Transverse colon (tissue), 4 donors: ENCODE data around the gene DDX47.

ENCODE experiments used
- EP300 ChIP-seq: sonication (generic); formaldehyde crosslinking; IDR thresholded peaks from one replicate; pipeline ENCODE4 v1.6.1; 2017; ENCODE audit warnings: antibody characterized with exemption, low read depth
- POLR2A ChIP-seq: fragments of 450-650 bp; IDR thresholded peaks from one replicate; pipeline ENCODE4 v1.6.1; 2016; ENCODE audit warnings: antibody characterized with exemption, mild to moderate bottlenecking, moderate library complexity
- POLR2AphosphoS5 ChIP-seq, 3 donors: sonication (generic); formaldehyde crosslinking; IDR thresholded peaks; one replicate each; pipeline ENCODE4 v1.6.1; 2016; ENCODE audit warnings: antibody characterized with exemption in 3 of 3
- TF ChIP-seq, protein P1 (sequence below), 5 experiments: fragments of 200-600 bp in 3 of 5; fragments of 450-650 bp in 2 of 5; sonication (generic) in 3 of 5; IDR thresholded peaks; 1 replicate in 2 of 5; 2 replicates in 3 of 5; pipeline ENCODE4 v1.5.1; 2016 to 2017; ENCODE audit warnings: antibody characterized with exemption in 5 of 5, inconsistent platforms in 3 of 5, mild to moderate bottlenecking in 2 of 5, moderate library complexity in 1 of 5

DNA sequence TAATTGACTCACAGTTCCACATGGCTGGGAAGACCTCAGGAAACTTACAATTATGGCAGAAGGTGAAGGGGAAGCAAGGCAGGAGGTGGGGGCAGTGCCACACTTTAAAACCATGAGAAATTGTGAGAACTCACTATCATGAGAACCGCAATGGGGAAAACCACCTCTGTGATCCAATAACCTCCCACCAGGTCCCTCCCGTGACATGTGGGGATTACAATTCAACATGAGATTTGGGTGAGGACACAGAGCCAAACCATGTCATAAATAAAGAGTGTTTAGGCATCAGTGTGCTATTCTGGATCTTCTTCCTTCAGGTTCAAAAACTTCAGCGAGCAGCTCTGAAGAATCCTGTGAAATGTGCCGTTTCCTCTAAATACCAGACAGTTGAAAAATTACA, 9.7 kb downstream of the DDX47 start:
- TF ChIP-seq POLR2A (no peak), POLR2AphosphoS5 (IDR thresholded peaks at IDR 0.05) (no peak), EP300 (no peak)
- TF ChIP-seq, protein P1, sequence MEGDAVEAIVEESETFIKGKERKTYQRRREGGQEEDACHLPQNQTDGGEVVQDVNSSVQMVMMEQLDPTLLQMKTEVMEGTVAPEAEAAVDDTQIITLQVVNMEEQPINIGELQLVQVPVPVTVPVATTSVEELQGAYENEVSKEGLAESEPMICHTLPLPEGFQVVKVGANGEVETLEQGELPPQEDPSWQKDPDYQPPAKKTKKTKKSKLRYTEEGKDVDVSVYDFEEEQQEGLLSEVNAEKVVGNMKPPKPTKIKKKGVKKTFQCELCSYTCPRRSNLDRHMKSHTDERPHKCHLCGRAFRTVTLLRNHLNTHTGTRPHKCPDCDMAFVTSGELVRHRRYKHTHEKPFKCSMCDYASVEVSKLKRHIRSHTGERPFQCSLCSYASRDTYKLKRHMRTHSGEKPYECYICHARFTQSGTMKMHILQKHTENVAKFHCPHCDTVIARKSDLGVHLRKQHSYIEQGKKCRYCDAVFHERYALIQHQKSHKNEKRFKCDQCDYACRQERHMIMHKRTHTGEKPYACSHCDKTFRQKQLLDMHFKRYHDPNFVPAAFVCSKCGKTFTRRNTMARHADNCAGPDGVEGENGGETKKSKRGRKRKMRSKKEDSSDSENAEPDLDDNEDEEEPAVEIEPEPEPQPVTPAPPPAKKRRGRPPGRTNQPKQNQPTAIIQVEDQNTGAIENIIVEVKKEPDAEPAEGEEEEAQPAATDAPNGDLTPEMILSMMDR (IDR thresholded peaks at IDR 0.05), result no peak
